ENCODE measurements around the gene GNAS-AS1.
A peak's percentile ranks its signal among the peaks of the same experiment; 100 is the strongest.

Gene GNAS-AS1

GRCh38 chr20:58777657-58778056 is 73.0 kb downstream of the GNAS-AS1 start:
- Histone ChIP-seq H3K9me3 (ENCODE audit: control insufficient read depth, low read length) (peaks cover 4% of the 10 kb centered on the region), H2AK5ac (ENCODE audit: low read length, severe bottlenecking) (no peak overlapping the region), H3K36me3 (ENCODE audit: control insufficient read depth in 1 of 2, insufficient read depth in 2 of 2, low read depth in 1 of 2, low read length in 2 of 2) (no peaks in the 10 kb centered on the region), H3K4ac (ENCODE audit: low read depth in 1 of 2, low read length in 2 of 2) (no peak overlapping the region), H2AFZ (ENCODE audit: low read depth, low read length) (no peak overlapping the region), H2BK15ac (ENCODE audit: low read depth, poor library complexity, severe bottlenecking) (no peak overlapping the region), H3K79me1 (replicated peaks; ENCODE audit: low read length, poor library complexity, severe bottlenecking) (no peaks in the 10 kb centered on the region), H3K14ac (ENCODE audit: low read length in 2 of 2) (peak overlapping the region in 1 of 2 experiments; percentile 42), H3K9ac (ENCODE audit: low read length) (no peak overlapping the region), H2BK12ac (ENCODE audit: low read length in 2 of 2) (no peak overlapping the region), H3K18ac (ENCODE audit: low read depth in 1 of 2, low read length in 2 of 2) (no peak overlapping the region), H3K4me3 (ENCODE audit: insufficient read depth in 1 of 2, low read depth in 1 of 2, low read length in 2 of 2) (no peak overlapping the region), H3K4me2 (ENCODE audit: low read length, poor library complexity, severe bottlenecking) (no peak overlapping the region), H2BK5ac (ENCODE audit: low read depth, low read length, poor library complexity, severe bottlenecking) (no peak overlapping the region), H3K4me1 (ENCODE audit: control insufficient read depth, insufficient read depth, low read depth, low read length) (no peaks in the 10 kb centered on the region), H3K27me3 (ENCODE audit: control insufficient read depth in 1 of 2, insufficient read depth in 1 of 2, low read length in 2 of 2) (peaks cover 43 to 53% of the 10 kb centered on the region in 2 experiments), H3K27ac (ENCODE audit: low read length, poor library complexity, severe bottlenecking) (no peak overlapping the region), H3K23ac (ENCODE audit: low read length in 2 of 2) (peak overlapping the region in 1 of 2 experiments; percentile 32), H2BK120ac (ENCODE audit: low read depth, low read length) (no peak overlapping the region), H4K91ac (ENCODE audit: low read length) (no peak overlapping the region), H4K8ac (ENCODE audit: low read length) (no peak overlapping the region)
- DNase-seq: no peak
- WGBS: 62% methylated on average over 7 of the region's 7 CpGs

DNA sequence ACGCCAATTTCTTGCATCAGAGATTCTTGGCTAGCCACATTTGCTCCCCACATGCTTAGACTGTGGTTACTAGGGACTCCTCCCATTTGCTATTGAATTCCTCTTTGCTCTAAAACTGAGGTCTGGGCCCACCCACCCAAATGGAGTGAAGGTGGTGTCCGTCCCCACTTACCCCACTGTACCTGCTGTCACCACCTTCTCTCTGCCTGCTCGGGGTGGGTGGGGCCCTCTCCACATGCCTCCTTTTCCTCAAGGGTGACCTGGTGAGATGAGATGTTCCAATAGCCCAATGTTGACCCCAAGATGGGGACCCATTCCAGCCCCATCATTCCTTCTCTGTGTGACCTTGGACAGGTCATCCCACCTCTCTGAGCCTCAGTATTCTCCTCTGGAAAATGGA is 74.6 kb downstream of the GNAS-AS1 start:
- H4K8ac ChIP-seq (ENCODE audit: low read length): no peak overlapping the region
- no peak overlapping the region for H2BK120ac ChIP-seq (ENCODE audit: low read depth, low read length)
- H2AFZ ChIP-seq (ENCODE audit: low read depth, low read length): no peak overlapping the region
- H3K4me1 ChIP-seq (ENCODE audit: control insufficient read depth, insufficient read depth, low read depth, low read length): no peaks in the 10 kb centered on the region
- H2BK5ac ChIP-seq (ENCODE audit: low read depth, low read length, poor library complexity, severe bottlenecking): no peak overlapping the region
- no peak overlapping the region for H3K4ac ChIP-seq (ENCODE audit: low read depth in 1 of 2, low read length in 2 of 2)
- DNase-seq: no peak
- peaks cover 37 to 48% of the 10 kb centered on the region in 2 experiments for H3K27me3 ChIP-seq (ENCODE audit: control insufficient read depth in 1 of 2, insufficient read depth in 1 of 2, low read length in 2 of 2)
- H3K23ac ChIP-seq (ENCODE audit: low read length in 2 of 2): no peak overlapping the region
- no peak overlapping the region for H3K14ac ChIP-seq (ENCODE audit: low read length in 2 of 2)
- no peak overlapping the region for H3K4me2 ChIP-seq (ENCODE audit: low read length, poor library complexity, severe bottlenecking)
- no peak overlapping the region for H2BK15ac ChIP-seq (ENCODE audit: low read depth, poor library complexity, severe bottlenecking)
- H2BK12ac ChIP-seq (ENCODE audit: low read length in 2 of 2): no peak overlapping the region
- peaks cover 4% of the 10 kb centered on the region for H3K9me3 ChIP-seq (ENCODE audit: control insufficient read depth, low read length)
- H3K9ac ChIP-seq (ENCODE audit: low read length): no peak overlapping the region
- H4K91ac ChIP-seq (ENCODE audit: low read length): no peak overlapping the region
- H3K4me3 ChIP-seq (ENCODE audit: insufficient read depth in 1 of 2, low read depth in 1 of 2, low read length in 2 of 2): no peak overlapping the region
- no peak overlapping the region for H2AK5ac ChIP-seq (ENCODE audit: low read length, severe bottlenecking)
- H3K27ac ChIP-seq (ENCODE audit: low read length, poor library complexity, severe bottlenecking): no peak overlapping the region
- no peaks in the 10 kb centered on the region for H3K79me1 ChIP-seq (replicated peaks; ENCODE audit: low read length, poor library complexity, severe bottlenecking)
- H3K18ac ChIP-seq (ENCODE audit: low read depth in 1 of 2, low read length in 2 of 2): no peak overlapping the region
- 65% methylated on average over 3 of the region's 3 CpGs for WGBS
- H3K36me3 ChIP-seq (ENCODE audit: control insufficient read depth in 1 of 2, insufficient read depth in 2 of 2, low read depth in 1 of 2, low read length in 2 of 2): no peaks in the 10 kb centered on the region

DNA sequence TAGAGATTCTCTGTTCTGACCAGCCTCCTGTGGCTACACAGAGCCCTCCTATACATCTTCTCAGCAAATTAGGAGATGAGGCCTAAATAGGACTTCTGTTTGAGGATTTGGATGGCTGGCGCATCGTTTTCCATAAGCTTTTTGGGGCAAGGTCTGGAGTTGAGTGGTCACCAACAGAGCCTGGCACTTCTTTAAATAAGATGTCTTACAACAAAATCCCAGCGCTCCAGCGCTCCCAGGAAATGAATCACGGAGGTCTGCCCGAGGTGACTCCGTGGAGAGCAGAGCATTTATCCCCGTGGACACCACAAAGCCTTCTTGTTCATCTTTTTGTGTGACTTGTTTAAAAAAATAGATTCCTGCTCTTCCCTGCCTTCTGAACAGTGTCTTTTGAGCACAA is 75.3 kb downstream of the GNAS-AS1 start:
- H3K9me3 ChIP-seq (ENCODE audit: control insufficient read depth, low read length): peaks cover 4% of the 10 kb centered on the region
- 86% methylated on average over 5 of the region's 8 CpGs for WGBS

DNA sequence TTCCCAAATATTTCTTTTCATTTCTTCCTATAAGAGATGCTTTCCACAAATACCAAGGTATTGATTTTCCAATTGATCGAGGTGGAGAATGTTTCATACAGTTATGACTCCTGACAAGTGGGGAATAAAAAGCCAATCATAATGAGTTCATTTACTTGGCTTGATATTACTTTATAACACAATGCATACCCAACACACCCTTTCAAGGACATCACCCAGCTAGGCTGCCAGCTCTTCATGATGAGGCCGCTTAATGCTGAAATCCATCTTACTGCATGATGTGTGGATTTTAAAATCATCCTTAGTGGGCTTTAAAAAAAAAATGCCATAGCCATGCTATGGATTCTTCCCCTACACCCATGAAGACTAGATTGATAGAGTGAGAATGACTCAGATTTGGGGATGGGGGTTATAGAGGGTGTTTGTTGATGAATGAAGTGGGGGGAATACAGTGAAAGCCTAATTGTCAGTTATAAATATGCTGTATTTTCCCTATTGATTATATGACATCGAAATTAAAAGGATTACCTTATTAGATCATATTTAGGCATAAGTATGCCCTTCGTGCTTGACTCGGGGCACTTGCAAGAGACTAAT is 75.9 kb downstream of the GNAS-AS1 start:
- no peak overlapping the region for H2AK5ac ChIP-seq (ENCODE audit: low read length, severe bottlenecking)
- no peak overlapping the region for H4K91ac ChIP-seq (ENCODE audit: low read length)
- no peak overlapping the region for H3K14ac ChIP-seq (ENCODE audit: low read length in 2 of 2)
- H3K4ac ChIP-seq (ENCODE audit: low read depth in 1 of 2, low read length in 2 of 2): no peak overlapping the region
- no peak overlapping the region for H3K27ac ChIP-seq (ENCODE audit: low read length, poor library complexity, severe bottlenecking)
- no peak overlapping the region for H2AFZ ChIP-seq (ENCODE audit: low read depth, low read length)
- H3K27me3 ChIP-seq (ENCODE audit: control insufficient read depth in 1 of 2, insufficient read depth in 1 of 2, low read length in 2 of 2): peaks cover 34 to 46% of the 10 kb centered on the region in 2 experiments
- WGBS: 82% methylated on average over 3 of the region's 5 CpGs
- no peak overlapping the region for H3K9ac ChIP-seq (ENCODE audit: low read length)
- H2BK15ac ChIP-seq (ENCODE audit: low read depth, poor library complexity, severe bottlenecking): no peak overlapping the region
- no peaks in the 10 kb centered on the region for H3K36me3 ChIP-seq (ENCODE audit: control insufficient read depth in 1 of 2, insufficient read depth in 2 of 2, low read depth in 1 of 2, low read length in 2 of 2)
- no peak for DNase-seq
- H3K79me1 ChIP-seq (replicated peaks; ENCODE audit: low read length, poor library complexity, severe bottlenecking): no peaks in the 10 kb centered on the region
- no peak overlapping the region for H3K4me2 ChIP-seq (ENCODE audit: low read length, poor library complexity, severe bottlenecking)
- H3K18ac ChIP-seq (ENCODE audit: low read depth in 1 of 2, low read length in 2 of 2): no peak overlapping the region
- no peak overlapping the region for H4K8ac ChIP-seq (ENCODE audit: low read length)
- H3K23ac ChIP-seq (ENCODE audit: low read length in 2 of 2): no peak overlapping the region
- H2BK5ac ChIP-seq (ENCODE audit: low read depth, low read length, poor library complexity, severe bottlenecking): no peak overlapping the region
- H3K4me1 ChIP-seq (ENCODE audit: control insufficient read depth, insufficient read depth, low read depth, low read length): no peaks in the 10 kb centered on the region
- peaks cover 4% of the 10 kb centered on the region for H3K9me3 ChIP-seq (ENCODE audit: control insufficient read depth, low read length)
- no peak overlapping the region for H3K4me3 ChIP-seq (ENCODE audit: insufficient read depth in 1 of 2, low read depth in 1 of 2, low read length in 2 of 2)
- H2BK120ac ChIP-seq (ENCODE audit: low read depth, low read length): no peak overlapping the region
- H2BK12ac ChIP-seq (ENCODE audit: low read length in 2 of 2): no peak overlapping the region

More for the DNA sequence above, 75.3 kb downstream of the GNAS-AS1 start:
- Histone ChIP-seq H3K4me3 (ENCODE audit: insufficient read depth in 1 of 2, low read depth in 1 of 2, low read length in 2 of 2) (no peak overlapping the region), H3K27ac (ENCODE audit: low read length, poor library complexity, severe bottlenecking) (no peak overlapping the region), H4K91ac (ENCODE audit: low read length) (no peak overlapping the region), H3K9ac (ENCODE audit: low read length) (no peak overlapping the region), H3K79me1 (replicated peaks; ENCODE audit: low read length, poor library complexity, severe bottlenecking) (no peaks in the 10 kb centered on the region), H3K4ac (ENCODE audit: low read depth in 1 of 2, low read length in 2 of 2) (no peak overlapping the region), H3K18ac (ENCODE audit: low read depth in 1 of 2, low read length in 2 of 2) (no peak overlapping the region), H2AFZ (ENCODE audit: low read depth, low read length) (no peak overlapping the region), H2BK12ac (ENCODE audit: low read length in 2 of 2) (no peak overlapping the region), H2BK5ac (ENCODE audit: low read depth, low read length, poor library complexity, severe bottlenecking) (no peak overlapping the region), H3K27me3 (ENCODE audit: control insufficient read depth in 1 of 2, insufficient read depth in 1 of 2, low read length in 2 of 2) (peaks cover 38 to 52% of the 10 kb centered on the region in 2 experiments), H2BK15ac (ENCODE audit: low read depth, poor library complexity, severe bottlenecking) (no peak overlapping the region), H2BK120ac (ENCODE audit: low read depth, low read length) (no peak overlapping the region), H4K8ac (ENCODE audit: low read length) (no peak overlapping the region), H3K14ac (ENCODE audit: low read length in 2 of 2) (no peak overlapping the region), H3K4me2 (ENCODE audit: low read length, poor library complexity, severe bottlenecking) (no peak overlapping the region), H3K36me3 (ENCODE audit: control insufficient read depth in 1 of 2, insufficient read depth in 2 of 2, low read depth in 1 of 2, low read length in 2 of 2) (no peaks in the 10 kb centered on the region), H3K4me1 (ENCODE audit: control insufficient read depth, insufficient read depth, low read depth, low read length) (no peaks in the 10 kb centered on the region), H2AK5ac (ENCODE audit: low read length, severe bottlenecking) (no peak overlapping the region), H3K23ac (ENCODE audit: low read length in 2 of 2) (no peak overlapping the region)
- DNase-seq: no peak
